ENCODE measurements around the gene COTL1. TPM values are rescaled to one million over a fixed set of nuclear protein-coding genes. Genes with fewer than 3 reads are reported as not detected.
A peak's percentile ranks its signal among the peaks of the same experiment; 100 is the strongest.

The COTL1 gene
- total and polyA plus RNA-seq, 2 of the 13 experiments (the other 11 are each of a cell fraction or from before 2014, with no cell fraction given), result 8.7 to 16.9 TPM

DNA sequence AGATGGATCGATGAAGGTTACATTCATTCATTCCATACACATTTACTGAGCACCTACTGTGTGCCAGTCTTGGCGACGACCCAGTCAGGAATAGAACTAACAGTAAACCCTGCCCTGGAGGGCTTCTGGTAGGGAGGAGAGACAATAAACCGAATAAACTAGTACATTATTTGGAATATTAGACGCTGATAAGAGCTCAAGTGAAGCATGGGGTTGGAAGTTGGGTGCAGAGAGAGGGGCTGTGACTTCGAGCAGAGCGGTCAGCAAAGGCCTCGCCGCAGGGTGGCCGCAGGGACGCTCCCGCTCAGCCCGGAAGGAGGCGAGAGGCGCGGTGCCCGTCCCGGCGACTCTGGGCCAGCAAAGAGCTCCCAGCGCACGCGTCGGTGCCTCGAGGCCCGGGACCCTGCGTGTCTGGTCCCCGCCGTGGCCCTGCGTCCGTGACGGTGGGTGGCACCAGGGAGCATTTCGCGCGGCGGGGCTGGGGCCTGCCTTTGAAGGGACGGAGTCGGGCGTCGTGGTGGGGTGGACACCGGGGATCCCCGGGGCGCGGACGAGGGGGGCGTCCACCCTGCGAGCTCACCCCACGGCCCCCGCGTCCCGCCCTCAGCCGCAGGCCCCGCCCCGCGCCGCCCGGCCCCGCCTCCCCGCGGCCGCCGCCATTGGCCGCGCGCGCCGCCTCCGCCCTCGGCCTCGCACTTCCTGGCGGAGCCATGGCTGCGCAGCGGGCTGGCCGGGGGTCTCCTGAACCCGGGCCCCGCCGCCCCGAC lies 30.1 kb upstream of the COTL1 start, which contains the start of gene KLHL36 (continued):
- TF ChIP-seq, protein P1, sequence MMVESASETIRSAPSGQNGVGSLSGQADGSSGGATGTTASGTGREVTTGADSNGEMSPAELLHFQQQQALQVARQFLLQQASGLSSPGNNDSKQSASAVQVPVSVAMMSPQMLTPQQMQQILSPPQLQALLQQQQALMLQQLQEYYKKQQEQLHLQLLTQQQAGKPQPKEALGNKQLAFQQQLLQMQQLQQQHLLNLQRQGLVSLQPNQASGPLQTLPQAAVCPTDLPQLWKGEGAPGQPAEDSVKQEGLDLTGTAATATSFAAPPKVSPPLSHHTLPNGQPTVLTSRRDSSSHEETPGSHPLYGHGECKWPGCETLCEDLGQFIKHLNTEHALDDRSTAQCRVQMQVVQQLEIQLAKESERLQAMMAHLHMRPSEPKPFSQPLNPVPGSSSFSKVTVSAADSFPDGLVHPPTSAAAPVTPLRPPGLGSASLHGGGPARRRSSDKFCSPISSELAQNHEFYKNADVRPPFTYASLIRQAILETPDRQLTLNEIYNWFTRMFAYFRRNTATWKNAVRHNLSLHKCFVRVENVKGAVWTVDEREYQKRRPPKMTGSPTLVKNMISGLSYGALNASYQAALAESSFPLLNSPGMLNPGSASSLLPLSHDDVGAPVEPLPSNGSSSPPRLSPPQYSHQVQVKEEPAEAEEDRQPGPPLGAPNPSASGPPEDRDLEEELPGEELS (CRISPR knock-in tag; IDR thresholded peaks at IDR 0.05), result no peak
- TF ChIP-seq ZFP82 (CRISPR knock-in tag; IDR thresholded peaks at IDR 0.05; ENCODE audit: borderline replicate concordance) (no peak), TBL1XR1 (IDR thresholded peaks at IDR 0.05; ENCODE audit: borderline replicate concordance, low read length, partially characterized antibody) (no peak), HNRNPK (IDR thresholded peaks at IDR 0.05; ENCODE audit: low read depth, low read length, poor library complexity, severe bottlenecking) (no peak), CHD2 (IDR thresholded peaks at IDR 0.05; ENCODE audit: low read depth, low read length) (no peak), ZNF451 (CRISPR knock-in tag; IDR thresholded peaks at IDR 0.05) (0 out of 2 replicates have a peak, but pooled peaks have one; percentile 53), HDAC6 (IDR thresholded peaks at IDR 0.05; ENCODE audit: low read depth, low read length) (no peak), CCAR2 (optimal IDR thresholded peaks at IDR 0.05; ENCODE audit: low read depth, low read length) (no peak), ZNF780A (CRISPR knock-in tag; IDR thresholded peaks at IDR 0.05) (no peak)
- TF ChIP-seq, protein P2, sequence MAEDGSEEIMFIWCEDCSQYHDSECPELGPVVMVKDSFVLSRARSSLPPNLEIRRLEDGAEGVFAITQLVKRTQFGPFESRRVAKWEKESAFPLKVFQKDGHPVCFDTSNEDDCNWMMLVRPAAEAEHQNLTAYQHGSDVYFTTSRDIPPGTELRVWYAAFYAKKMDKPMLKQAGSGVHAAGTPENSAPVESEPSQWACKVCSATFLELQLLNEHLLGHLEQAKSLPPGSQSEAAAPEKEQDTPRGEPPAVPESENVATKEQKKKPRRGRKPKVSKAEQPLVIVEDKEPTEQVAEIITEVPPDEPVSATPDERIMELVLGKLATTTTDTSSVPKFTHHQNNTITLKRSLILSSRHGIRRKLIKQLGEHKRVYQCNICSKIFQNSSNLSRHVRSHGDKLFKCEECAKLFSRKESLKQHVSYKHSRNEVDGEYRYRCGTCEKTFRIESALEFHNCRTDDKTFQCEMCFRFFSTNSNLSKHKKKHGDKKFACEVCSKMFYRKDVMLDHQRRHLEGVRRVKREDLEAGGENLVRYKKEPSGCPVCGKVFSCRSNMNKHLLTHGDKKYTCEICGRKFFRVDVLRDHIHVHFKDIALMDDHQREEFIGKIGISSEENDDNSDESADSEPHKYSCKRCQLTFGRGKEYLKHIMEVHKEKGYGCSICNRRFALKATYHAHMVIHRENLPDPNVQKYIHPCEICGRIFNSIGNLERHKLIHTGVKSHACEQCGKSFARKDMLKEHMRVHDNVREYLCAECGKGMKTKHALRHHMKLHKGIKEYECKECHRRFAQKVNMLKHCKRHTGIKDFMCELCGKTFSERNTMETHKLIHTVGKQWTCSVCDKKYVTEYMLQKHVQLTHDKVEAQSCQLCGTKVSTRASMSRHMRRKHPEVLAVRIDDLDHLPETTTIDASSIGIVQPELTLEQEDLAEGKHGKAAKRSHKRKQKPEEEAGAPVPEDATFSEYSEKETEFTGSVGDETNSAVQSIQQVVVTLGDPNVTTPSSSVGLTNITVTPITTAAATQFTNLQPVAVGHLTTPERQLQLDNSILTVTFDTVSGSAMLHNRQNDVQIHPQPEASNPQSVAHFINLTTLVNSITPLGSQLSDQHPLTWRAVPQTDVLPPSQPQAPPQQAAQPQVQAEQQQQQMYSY (CRISPR knock-in tag; IDR thresholded peaks at IDR 0.05), result 0 out of 2 replicates have a peak, but pooled peaks have one; percentile 34
- TF ChIP-seq, protein P3, sequence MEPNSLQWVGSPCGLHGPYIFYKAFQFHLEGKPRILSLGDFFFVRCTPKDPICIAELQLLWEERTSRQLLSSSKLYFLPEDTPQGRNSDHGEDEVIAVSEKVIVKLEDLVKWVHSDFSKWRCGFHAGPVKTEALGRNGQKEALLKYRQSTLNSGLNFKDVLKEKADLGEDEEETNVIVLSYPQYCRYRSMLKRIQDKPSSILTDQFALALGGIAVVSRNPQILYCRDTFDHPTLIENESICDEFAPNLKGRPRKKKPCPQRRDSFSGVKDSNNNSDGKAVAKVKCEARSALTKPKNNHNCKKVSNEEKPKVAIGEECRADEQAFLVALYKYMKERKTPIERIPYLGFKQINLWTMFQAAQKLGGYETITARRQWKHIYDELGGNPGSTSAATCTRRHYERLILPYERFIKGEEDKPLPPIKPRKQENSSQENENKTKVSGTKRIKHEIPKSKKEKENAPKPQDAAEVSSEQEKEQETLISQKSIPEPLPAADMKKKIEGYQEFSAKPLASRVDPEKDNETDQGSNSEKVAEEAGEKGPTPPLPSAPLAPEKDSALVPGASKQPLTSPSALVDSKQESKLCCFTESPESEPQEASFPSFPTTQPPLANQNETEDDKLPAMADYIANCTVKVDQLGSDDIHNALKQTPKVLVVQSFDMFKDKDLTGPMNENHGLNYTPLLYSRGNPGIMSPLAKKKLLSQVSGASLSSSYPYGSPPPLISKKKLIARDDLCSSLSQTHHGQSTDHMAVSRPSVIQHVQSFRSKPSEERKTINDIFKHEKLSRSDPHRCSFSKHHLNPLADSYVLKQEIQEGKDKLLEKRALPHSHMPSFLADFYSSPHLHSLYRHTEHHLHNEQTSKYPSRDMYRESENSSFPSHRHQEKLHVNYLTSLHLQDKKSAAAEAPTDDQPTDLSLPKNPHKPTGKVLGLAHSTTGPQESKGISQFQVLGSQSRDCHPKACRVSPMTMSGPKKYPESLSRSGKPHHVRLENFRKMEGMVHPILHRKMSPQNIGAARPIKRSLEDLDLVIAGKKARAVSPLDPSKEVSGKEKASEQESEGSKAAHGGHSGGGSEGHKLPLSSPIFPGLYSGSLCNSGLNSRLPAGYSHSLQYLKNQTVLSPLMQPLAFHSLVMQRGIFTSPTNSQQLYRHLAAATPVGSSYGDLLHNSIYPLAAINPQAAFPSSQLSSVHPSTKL (CRISPR knock-in tag; IDR thresholded peaks at IDR 0.05), result no peak; the same call in 1 of the 2 replicates
- TF ChIP-seq, protein P4, sequence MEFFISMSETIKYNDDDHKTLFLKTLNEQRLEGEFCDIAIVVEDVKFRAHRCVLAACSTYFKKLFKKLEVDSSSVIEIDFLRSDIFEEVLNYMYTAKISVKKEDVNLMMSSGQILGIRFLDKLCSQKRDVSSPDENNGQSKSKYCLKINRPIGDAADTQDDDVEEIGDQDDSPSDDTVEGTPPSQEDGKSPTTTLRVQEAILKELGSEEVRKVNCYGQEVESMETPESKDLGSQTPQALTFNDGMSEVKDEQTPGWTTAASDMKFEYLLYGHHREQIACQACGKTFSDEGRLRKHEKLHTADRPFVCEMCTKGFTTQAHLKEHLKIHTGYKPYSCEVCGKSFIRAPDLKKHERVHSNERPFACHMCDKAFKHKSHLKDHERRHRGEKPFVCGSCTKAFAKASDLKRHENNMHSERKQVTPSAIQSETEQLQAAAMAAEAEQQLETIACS (CRISPR knock-in tag; IDR thresholded peaks at IDR 0.05), result 0 out of 2 replicates have a peak, but pooled peaks have one; percentile 24
- TF ChIP-seq, protein P5, sequence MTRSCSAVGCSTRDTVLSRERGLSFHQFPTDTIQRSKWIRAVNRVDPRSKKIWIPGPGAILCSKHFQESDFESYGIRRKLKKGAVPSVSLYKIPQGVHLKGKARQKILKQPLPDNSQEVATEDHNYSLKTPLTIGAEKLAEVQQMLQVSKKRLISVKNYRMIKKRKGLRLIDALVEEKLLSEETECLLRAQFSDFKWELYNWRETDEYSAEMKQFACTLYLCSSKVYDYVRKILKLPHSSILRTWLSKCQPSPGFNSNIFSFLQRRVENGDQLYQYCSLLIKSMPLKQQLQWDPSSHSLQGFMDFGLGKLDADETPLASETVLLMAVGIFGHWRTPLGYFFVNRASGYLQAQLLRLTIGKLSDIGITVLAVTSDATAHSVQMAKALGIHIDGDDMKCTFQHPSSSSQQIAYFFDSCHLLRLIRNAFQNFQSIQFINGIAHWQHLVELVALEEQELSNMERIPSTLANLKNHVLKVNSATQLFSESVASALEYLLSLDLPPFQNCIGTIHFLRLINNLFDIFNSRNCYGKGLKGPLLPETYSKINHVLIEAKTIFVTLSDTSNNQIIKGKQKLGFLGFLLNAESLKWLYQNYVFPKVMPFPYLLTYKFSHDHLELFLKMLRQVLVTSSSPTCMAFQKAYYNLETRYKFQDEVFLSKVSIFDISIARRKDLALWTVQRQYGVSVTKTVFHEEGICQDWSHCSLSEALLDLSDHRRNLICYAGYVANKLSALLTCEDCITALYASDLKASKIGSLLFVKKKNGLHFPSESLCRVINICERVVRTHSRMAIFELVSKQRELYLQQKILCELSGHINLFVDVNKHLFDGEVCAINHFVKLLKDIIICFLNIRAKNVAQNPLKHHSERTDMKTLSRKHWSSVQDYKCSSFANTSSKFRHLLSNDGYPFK (CRISPR knock-in tag; IDR thresholded peaks at IDR 0.05; ENCODE audit: borderline replicate concordance), result no peak; the same call in 1 of the 2 replicates
